ENCODE measurements around the gene HSF2BP.
"Not testable (repeated sequence)": the region's sequence is repeated elsewhere in the genome, so short reads cannot be mapped to it uniquely, and the experiment has no call there.

Gene HSF2BP

GRCh38 chr21:43659136-43660000 is at the start of gene HSF2BP, which contains the start of gene RRP1B:
HSF2BP (minus strand) TSS chr21:43659488; CDS start chr21:43658096, 1,392 bp downstream.
RRP1B (plus strand) TSS chr21:43659560; CDS start chr21:43659665, 105 bp downstream.
- peak; percentile 76 for DNase-seq

- DNase-seq = no peak
Observed at GRCh38 chr21:43708745-43709381, 49.6 kb upstream of the HSF2BP start.

- no peak for DNase-seq
Observed at GRCh38 chr21:43707462-43707861, 48.2 kb upstream of the HSF2BP start.

DNA sequence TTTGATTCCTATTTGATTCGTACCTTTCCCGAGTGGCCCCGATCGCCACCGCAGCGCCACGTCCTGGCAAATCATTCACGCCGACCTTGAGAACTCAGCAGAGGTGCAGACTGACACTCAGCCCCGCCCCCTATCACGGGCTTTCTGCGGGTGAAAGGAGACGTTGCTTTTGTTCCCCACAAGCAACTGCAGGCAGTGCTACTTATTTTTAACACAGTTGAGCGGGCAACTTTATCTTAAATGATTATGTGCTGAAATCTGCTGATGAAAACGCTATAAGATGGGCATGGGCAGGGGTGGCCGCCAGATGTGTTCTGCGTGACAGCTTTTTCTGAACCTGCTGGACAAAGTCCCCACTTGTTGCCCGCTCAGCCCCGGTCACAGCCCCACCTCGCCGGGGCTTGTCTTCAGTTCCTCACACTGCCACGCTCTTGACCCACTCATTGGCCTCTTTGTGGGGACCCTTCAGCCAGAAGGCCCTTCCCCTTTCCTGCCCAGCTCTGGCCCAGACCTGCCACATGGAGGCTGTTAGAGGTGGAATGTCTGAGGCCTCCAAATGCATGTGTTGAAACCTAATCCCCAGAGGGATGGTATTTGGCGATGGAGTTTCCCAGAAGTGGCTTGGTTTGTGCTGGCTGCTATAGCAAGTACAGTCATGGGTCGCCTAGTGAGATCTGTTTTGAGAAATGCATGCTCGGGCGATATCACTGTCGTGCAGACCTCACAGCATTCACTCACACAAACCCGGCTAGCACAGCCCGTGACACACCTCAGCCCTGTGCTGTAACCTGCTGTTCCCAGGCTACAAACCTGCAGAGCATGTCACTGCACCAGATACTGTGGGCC is 44.0 kb upstream of the HSF2BP start:
- DNase-seq = no peak

- no peak for DNase-seq
Observed at GRCh38 chr21:43702785-43703034, 43.4 kb upstream of the HSF2BP start.

- no peak for DNase-seq
Observed at GRCh38 chr21:43701936-43702784, 42.9 kb upstream of the HSF2BP start.

- DNase-seq = no peak
Observed at GRCh38 chr21:43699933-43700599, 40.8 kb upstream of the HSF2BP start.

- DNase-seq = not testable (repeated sequence)
Observed at GRCh38 chr21:43699492-43699777, 40.1 kb upstream of the HSF2BP start.

GRCh38 chr21:43697758-43698643 is 38.7 kb upstream of the HSF2BP start:
- no peak for DNase-seq

DNA sequence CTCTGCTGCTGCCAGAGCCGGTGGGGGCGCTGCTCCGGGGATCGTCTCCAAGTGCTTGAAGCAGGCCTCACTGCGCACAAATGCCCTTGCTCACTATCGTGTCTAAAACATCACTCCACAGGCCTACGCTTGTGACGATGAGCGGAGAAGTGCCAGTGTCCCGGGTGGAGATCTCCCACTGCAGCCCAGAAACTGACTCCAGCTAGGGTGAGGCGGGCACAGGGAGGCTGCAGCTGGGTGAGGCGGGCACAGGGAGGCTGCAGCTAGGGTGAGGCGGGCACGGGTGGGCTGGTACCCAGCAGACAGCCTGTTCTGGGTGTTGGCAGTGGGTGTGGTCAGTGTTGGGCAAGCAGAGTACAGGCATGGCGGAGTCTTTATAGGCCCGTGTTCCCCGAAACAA is 36.9 kb upstream of the HSF2BP start:
- no peak for DNase-seq

DNA sequence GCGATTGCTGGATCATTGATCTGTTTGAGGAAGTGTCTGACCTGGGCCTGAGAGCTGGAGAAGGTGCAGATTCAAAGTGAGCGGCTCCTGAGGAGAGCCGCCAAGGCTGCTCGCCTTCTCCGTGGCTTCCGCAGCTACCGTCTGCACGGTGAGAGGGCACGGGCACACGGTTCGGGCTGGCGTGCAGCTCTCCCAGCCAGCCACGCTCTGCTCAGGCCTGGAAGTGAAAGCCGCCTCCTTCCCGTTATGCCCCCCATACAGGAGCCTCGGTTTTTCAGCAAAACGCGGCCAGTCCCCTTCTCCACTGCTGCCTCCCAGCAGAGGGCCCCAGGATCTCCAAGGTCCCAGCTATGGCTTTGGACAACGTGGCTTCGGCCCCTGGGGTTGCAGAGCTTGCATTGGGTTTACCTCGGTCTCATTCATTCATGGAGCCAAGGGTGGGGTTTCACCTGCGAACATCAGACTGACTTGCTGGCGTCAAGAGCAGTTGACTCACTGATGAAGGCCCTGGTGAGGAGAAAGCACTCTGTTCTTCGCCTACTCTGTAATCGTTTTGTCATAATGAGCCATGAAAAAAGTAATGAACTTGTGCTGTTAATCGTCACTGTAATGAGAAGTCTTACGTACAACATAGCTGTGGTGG is 35.3 kb upstream of the HSF2BP start:
- no peak for DNase-seq

DNA sequence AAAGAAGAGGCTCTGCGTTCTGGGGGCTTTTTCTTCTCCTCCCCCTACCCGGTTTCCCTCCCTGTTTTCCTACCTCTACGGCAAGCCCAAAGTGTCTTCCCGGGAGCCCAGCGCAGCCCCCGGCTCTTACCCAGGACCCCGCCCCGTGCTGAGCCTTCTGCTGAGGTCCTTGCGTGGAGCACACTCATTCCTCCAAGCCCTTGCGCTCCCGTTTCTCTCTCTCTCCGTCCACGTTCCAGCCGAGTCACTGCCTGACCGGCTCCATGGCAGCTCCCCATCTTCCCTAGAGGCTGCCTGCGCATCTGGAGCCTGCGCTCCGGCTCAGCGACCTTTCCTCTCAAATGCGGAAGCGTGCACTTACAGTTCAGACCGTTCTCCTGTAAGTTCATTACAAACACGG is 34.7 kb upstream of the HSF2BP start:
- no peak for DNase-seq

- DNase-seq = no peak
Observed at GRCh38 chr21:43692949-43693348, 33.7 kb upstream of the HSF2BP start.

- DNase-seq = no peak
Observed at GRCh38 chr21:43691801-43692200, 32.5 kb upstream of the HSF2BP start.

DNA sequence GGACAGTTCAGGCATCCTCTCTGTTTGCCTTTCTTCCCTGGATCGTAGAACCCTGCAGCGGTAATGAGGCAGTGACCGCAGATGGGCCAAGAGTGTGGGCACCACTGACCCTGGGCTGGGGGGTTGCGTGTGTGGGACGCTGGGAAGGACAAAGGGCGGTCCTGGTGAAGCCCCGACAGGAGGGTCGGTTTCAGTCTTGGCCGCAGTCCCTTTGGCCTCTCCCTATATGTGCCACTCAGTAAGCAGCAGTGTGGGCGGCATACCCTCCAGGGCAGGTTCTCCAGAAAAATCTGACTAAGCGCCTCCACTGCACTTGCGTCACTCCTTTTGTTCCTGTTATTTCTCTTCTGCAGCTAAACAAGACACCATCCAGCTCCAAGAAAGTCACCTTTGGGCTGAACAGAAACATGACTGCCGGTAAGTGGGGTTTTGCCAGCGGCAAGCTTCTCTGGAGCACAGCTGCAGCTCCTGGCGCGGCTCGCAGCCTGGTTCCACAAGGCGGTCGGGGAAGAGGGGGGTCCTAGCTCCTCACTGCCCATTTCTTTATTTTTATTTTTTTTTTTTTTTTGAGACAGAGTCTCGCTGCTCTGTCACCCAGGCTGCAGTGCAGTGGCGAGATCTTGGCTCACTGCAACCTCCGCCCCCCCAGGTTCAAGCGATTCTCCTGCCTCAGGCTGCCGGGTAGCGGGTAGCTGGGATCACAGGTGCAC is 32.0 kb upstream of the HSF2BP start:
- DNase-seq = no peak

DNA sequence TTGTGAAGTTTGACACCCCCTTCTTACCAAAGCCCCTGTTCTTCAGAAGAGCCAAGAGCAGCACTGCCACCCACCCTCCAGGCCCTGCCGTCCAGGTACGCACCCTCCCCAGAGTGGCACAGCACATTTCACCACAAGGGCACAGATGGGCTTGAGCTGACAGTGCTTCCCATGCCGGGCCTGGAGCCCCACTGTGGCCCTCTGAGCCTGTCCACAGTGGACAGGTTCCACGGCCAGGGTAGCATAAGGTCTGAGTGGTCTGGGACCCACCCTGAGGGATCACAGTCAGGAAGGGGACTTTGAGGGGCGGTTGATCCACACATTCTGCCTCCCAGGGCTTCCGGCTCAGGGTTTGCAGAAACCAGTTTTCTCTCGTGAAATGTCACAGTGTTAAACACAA is 31.1 kb upstream of the HSF2BP start:
- no peak for DNase-seq

GRCh38 chr21:43689556-43690337 is 30.5 kb upstream of the HSF2BP start:
- DNase-seq = no peak

DNA sequence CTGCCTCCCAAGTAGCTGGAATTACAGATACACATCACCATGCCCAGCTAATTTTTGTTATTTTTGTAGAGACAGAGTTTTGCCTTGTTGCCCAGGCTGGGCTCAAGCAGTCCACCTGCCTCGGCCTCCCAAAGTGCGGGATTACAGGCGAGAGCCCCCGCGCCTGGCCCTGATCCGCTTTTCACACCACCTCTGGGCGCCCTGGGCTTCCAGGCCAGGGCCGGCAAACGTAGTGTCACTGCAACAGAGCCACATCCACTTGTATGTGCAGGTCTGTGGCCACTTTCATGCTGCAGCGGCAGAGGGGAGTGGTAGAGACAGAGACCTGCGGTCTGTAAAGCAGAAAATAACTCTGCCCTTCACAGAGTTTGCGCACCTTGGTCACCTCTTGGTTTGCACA is 29.6 kb upstream of the HSF2BP start:
- DNase-seq = no peak

Measured in NCI-H226 (cell line).